Right atrium auricular region (tissue), 2 donors: ENCODE measurements around the gene ELMO3. TPM values are rescaled to one million over a fixed set of nuclear protein-coding genes. Genes with fewer than 3 reads are reported as not detected.

ENCODE experiments used
- DNase-seq: peaks from one replicate; pipeline ENCODE4 v3.0.0-alpha.2; 2019; ENCODE audit warnings: low spot score
- H3K27ac ChIP-seq, 2 donors: fragments of 200-600 bp; sonication (generic); 1 replicate in 1 of 2; 2 replicates in 1 of 2; pipeline ENCODE4 v1.5.1; 2016 to 2019
- H3K27me3 ChIP-seq, 2 donors: fragments of 200-600 bp; sonication (generic); one replicate each; pipeline versions ENCODE4 v1.5.1 to v1.6.0; 2017 to 2019
- H3K36me3 ChIP-seq: fragments of 200-600 bp; sonication (generic); one replicate; pipeline ENCODE4 v1.5.1; 2016
- H3K4me1 ChIP-seq, 2 donors: fragments of 200-600 bp; sonication (generic); one replicate each; pipeline versions ENCODE4 v1.5.1 to v1.6.0; 2017 to 2019
- H3K4me3 ChIP-seq, 2 donors: fragments of 200-600 bp; sonication (generic); 1 replicate in 1 of 2; 2 replicates in 1 of 2; pipeline ENCODE4 v1.5.1; 2017 to 2019; ENCODE audit warnings: mild to moderate bottlenecking in 1 of 2, moderate library complexity in 1 of 2
- H3K9me3 ChIP-seq, 2 donors: fragments of 200-600 bp; sonication (generic); one replicate each; pipeline ENCODE4 v1.5.1; 2019
- CTCF ChIP-seq, 2 donors: fragments of 200-600 bp; sonication (generic); IDR thresholded peaks; one replicate each; pipeline ENCODE4 v1.5.1; 2019; ENCODE audit warnings: antibody characterized with exemption in 2 of 2
- total RNA-seq, 2 donors: library from RNA; depleted of rRNA; stranded (reverse); fragments of >200 nt; gene quantifications; one replicate each; pipeline ENCODE4 v1.1.0, GENCODE V29; 2016

ELMO3 gene
- total RNA-seq, 2 donors from 2014 or later: 0.37 to 2.2 TPM

- H3K27me3 ChIP-seq: no peaks in the 10 kb centered on the region
- peak in 1 of 2 donors; percentile 35 for TF ChIP-seq CTCF (IDR thresholded peaks at IDR 0.05)
- no peak for DNase-seq
- H3K36me3 ChIP-seq: no peaks in the 10 kb centered on the region
- H3K4me3 ChIP-seq: peak overlapping the region; percentile 19 to 54
- H3K4me1 ChIP-seq: peaks cover 0 to 47% of the 10 kb centered on the region in 2 donors
- peak overlapping the region; percentile 66 to 82 for H3K27ac ChIP-seq
- no peaks in the 10 kb centered on the region for H3K9me3 ChIP-seq
Measured at GRCh38 chr16:67177743-67178699, 20.9 kb upstream of the ELMO3 start.

- no peak for DNase-seq
- H3K4me1 ChIP-seq: peaks cover 0 to 42% of the 10 kb centered on the region in 2 donors
- no peak overlapping the region for H3K4me3 ChIP-seq
- no peaks in the 10 kb centered on the region for H3K27me3 ChIP-seq
- no peak overlapping the region for H3K27ac ChIP-seq
- no peaks in the 10 kb centered on the region for H3K36me3 ChIP-seq
- H3K9me3 ChIP-seq: no peaks in the 10 kb centered on the region
- TF ChIP-seq CTCF (IDR thresholded peaks at IDR 0.05): no peak
Measured at GRCh38 chr16:67179421-67180080, 19.4 kb upstream of the ELMO3 start.

- H3K27me3 ChIP-seq: no peaks in the 10 kb centered on the region
- no peaks in the 10 kb centered on the region for H3K9me3 ChIP-seq
- DNase-seq: no peak
- no peak overlapping the region for H3K27ac ChIP-seq
- H3K36me3 ChIP-seq: no peaks in the 10 kb centered on the region
- H3K4me1 ChIP-seq: peaks cover 0 to 42% of the 10 kb centered on the region in 2 donors
- no peak overlapping the region for H3K4me3 ChIP-seq
- TF ChIP-seq CTCF (IDR thresholded peaks at IDR 0.05): no peak
Measured at GRCh38 chr16:67180166-67180565, 18.8 kb upstream of the ELMO3 start.

- DNase-seq: no peak
- no peaks in the 10 kb centered on the region for H3K9me3 ChIP-seq
- peaks cover 0 to 46% of the 10 kb centered on the region in 2 donors for H3K4me1 ChIP-seq
- peak overlapping the region; percentile 22 to 41 for H3K27ac ChIP-seq
- TF ChIP-seq CTCF (IDR thresholded peaks at IDR 0.05): no peak
- H3K27me3 ChIP-seq: no peaks in the 10 kb centered on the region
- H3K4me3 ChIP-seq: no peak overlapping the region
- H3K36me3 ChIP-seq: no peaks in the 10 kb centered on the region
Measured at GRCh38 chr16:67181346-67181745, 17.6 kb upstream of the ELMO3 start.

- no peaks in the 10 kb centered on the region for H3K36me3 ChIP-seq
- peak overlapping the region; percentile 22 to 89 for H3K27ac ChIP-seq
- DNase-seq: no peak
- no peaks in the 10 kb centered on the region for H3K27me3 ChIP-seq
- H3K9me3 ChIP-seq: no peaks in the 10 kb centered on the region
- peaks cover 0 to 46% of the 10 kb centered on the region in 2 donors for H3K4me1 ChIP-seq
- TF ChIP-seq CTCF (IDR thresholded peaks at IDR 0.05): no peak
- H3K4me3 ChIP-seq: no peak overlapping the region
Measured at GRCh38 chr16:67182288-67182687, 16.6 kb upstream of the ELMO3 start.
